ENCODE results near the gene ZC3H8.

DNA sequence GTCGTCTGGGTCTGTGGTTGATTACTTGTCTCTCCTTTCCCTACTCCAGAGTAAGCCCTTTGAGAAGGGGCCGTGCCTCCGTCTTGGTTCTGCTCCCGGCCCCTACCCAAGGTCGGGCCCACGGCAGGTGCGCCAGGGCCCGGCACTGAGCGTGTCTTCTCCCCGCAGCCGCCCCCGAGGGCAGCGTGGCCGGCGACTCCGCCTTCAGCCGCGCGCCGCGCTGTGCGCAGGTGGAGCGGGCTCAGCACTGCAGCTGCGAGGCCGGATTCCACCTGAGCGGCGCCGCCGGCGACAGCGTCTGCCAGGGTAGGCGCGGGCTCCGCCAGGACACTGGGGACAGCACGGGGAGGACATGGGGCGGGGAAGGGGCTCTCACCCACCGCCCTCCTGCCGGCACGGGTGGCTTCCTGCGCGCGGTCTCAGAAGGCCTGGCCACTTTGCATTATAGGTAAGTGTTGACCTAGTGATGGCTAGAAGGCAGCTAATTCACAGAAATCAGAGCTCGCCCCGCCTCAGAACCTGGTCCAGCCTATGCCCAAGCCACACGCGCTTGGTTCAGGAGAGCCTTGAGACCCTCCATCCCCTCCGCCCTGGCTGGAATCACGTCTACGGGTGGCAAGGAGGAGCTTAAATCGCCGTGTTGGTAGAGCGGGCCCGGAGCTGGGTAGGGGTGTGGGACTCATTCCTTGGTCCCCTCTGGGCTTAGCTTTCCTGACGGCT is 73.1 kb downstream of the ZC3H8 start:
- no peak for TF ChIP-seq CTCF (IDR thresholded peaks at IDR 0.05; ENCODE audit: low read length)
- TF ChIP-seq EZH2 (IDR thresholded peaks at IDR 0.05; ENCODE audit: borderline replicate concordance, low read length), result no peak
